BLaER1 treated with 17β-estradiol and CSF1 and Interleukin-3, amounts not matched to agents 10 nM and 100 nM (cell line): ENCODE measurements around the gene RAPGEF5.

Experiments used
- H3K27ac ChIP-seq, 11 experiments: shearing (Covaris generic); formaldehyde crosslinking; 2 replicates each; pipeline ENCODE4 v1.8.1; 2022
- H3K27me3 ChIP-seq, 11 experiments: shearing (Covaris generic); formaldehyde crosslinking; 2 replicates each; pipeline ENCODE4 v1.8.1; 2022
- H3K36me3 ChIP-seq, 11 experiments: shearing (Covaris generic); formaldehyde crosslinking; 2 replicates each; pipeline ENCODE4 v1.8.1; 2022
- H3K4me1 ChIP-seq, 10 experiments: shearing (Covaris generic); formaldehyde crosslinking; 2 replicates each; pipeline ENCODE4 v1.8.1; 2022
- H3K4me2 ChIP-seq, 11 experiments: shearing (Covaris generic); formaldehyde crosslinking; 2 replicates each; pipeline ENCODE4 v1.8.1; 2022
- H3K4me3 ChIP-seq, 10 experiments: shearing (Covaris generic); formaldehyde crosslinking; 2 replicates each; pipeline ENCODE4 v1.8.1; 2022
- H3K9ac ChIP-seq, 11 experiments: shearing (Covaris generic); formaldehyde crosslinking; 2 replicates each; pipeline ENCODE4 v1.8.1; 2022
- H3K9me3 ChIP-seq, 11 experiments: shearing (Covaris generic); formaldehyde crosslinking; replicated peaks in 1 of 11; 2 replicates each; pipeline ENCODE4 v1.8.1; 2022
- H4K20me1 ChIP-seq, 11 experiments: shearing (Covaris generic); formaldehyde crosslinking; 2 replicates each; pipeline ENCODE4 v1.8.1; 2022
- Cebpa-rat ChIP-seq, 11 experiments: shearing (Covaris generic); IDR thresholded peaks; 2 replicates each; pipeline ENCODE4 v1.8.1; 2022

Gene RAPGEF5

DNA sequence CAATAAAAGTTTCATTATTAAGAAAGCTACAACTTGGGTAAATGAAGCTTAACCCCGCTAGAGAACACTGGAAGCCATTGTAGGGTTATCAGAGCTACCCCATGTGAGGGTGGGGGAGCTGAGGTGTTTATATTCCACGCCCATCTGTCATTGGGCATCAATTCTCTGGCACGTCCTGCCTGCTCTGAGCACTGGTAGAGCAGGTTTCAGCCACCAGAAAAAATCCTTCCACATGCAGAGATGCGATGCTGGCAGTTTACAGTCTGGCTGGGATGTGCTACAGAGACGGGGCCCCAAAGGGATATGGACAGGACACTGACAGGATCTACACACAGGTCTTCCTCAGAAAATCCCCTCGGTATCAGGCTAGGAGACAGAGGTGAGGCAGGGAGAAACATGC is 15.9 kb upstream of the RAPGEF5 start:
- H3K4me2 ChIP-seq = peak overlapping the region in 3 of 11 experiments; percentile 14 to 23 (median 19); a peak in 1 of 22 replicates
- H4K20me1 ChIP-seq = no peaks in the 10 kb centered on the region
- no peak overlapping the region for H3K4me3 ChIP-seq
- no peak overlapping the region for H3K9ac ChIP-seq
- no peak overlapping the region for H3K27ac ChIP-seq
- no peaks in the 10 kb centered on the region for H3K27me3 ChIP-seq
- no peak for TF ChIP-seq Cebpa-rat (IDR thresholded peaks at IDR 0.05)
- H3K4me1 ChIP-seq = peaks cover 0 to 12% (median 0%) of the 10 kb centered on the region in 10 experiments; a peak in 6 of 20 replicates
- no peaks in the 10 kb centered on the region for H3K9me3 ChIP-seq
- no peaks in the 10 kb centered on the region for H3K36me3 ChIP-seq

DNA sequence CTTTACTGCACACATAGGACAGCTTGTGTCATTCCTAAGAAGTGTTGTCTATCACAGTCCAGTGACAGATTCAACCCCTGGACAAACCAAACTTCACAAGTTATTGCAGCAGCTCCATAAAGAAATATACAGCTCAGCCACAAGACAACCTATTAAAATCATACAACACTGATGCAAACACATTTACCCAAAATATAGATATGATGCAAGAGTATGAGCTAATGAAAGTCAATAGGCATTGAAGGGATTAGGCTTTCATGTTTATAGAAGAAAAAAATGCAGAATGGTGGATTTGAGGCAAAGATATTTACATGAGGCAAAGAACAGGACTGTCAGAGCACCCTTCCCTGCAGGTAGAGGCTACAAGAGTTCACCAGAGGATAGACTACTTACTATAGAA is 14.9 kb upstream of the RAPGEF5 start:
- H3K27ac ChIP-seq = no peak overlapping the region
- peaks cover 0 to 16% (median 0%) of the 10 kb centered on the region in 10 experiments; a peak in 6 of 20 replicates for H3K4me1 ChIP-seq
- TF ChIP-seq Cebpa-rat (IDR thresholded peaks at IDR 0.05) = no peak
- no peak overlapping the region for H3K4me2 ChIP-seq
- H3K9me3 ChIP-seq = no peaks in the 10 kb centered on the region
- no peaks in the 10 kb centered on the region for H3K27me3 ChIP-seq
- H3K9ac ChIP-seq = no peak overlapping the region
- no peaks in the 10 kb centered on the region for H4K20me1 ChIP-seq
- H3K4me3 ChIP-seq = no peak overlapping the region
- H3K36me3 ChIP-seq = no peaks in the 10 kb centered on the region

DNA sequence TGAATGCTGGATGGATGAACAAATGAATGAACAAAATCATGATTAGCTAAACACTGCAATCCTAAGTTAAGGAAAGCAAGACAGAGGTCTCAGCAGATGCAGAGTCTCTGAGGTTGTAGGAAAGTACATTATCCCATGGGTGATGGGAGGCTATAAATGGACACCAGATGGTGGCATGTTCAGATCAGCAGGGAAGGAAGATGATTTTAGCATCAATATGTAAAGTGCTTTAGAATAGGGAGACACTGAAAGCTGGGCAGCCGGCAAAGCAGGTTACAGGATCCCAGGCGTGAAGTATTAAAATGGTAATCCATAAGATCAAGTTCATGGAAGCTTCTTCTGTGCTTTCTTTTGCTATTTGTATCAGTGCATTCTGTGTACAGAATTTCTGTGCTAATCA is 7.9 kb upstream of the RAPGEF5 start:
- peak overlapping the region in 9 of 11 experiments; percentile 3 to 76 (median 60); a peak in 16 of 22 replicates for H3K4me2 ChIP-seq
- no peak overlapping the region for H3K27ac ChIP-seq
- H3K9me3 ChIP-seq = peaks cover 0 to 10% (median 0%) of the 10 kb centered on the region in 11 experiments; a peak in 5 of 22 replicates
- H3K4me3 ChIP-seq = no peak overlapping the region
- H3K36me3 ChIP-seq = no peaks in the 10 kb centered on the region
- H3K4me1 ChIP-seq = peaks cover 0 to 37% (median 25%) of the 10 kb centered on the region in 10 experiments; a peak in 15 of 20 replicates
- H3K9ac ChIP-seq = peak overlapping the region in 1 of 11 experiments; percentile 21; a peak in 2 of 22 replicates
- H3K27me3 ChIP-seq = no peaks in the 10 kb centered on the region
- no peaks in the 10 kb centered on the region for H4K20me1 ChIP-seq
- TF ChIP-seq Cebpa-rat (IDR thresholded peaks at IDR 0.05) = no peak

DNA sequence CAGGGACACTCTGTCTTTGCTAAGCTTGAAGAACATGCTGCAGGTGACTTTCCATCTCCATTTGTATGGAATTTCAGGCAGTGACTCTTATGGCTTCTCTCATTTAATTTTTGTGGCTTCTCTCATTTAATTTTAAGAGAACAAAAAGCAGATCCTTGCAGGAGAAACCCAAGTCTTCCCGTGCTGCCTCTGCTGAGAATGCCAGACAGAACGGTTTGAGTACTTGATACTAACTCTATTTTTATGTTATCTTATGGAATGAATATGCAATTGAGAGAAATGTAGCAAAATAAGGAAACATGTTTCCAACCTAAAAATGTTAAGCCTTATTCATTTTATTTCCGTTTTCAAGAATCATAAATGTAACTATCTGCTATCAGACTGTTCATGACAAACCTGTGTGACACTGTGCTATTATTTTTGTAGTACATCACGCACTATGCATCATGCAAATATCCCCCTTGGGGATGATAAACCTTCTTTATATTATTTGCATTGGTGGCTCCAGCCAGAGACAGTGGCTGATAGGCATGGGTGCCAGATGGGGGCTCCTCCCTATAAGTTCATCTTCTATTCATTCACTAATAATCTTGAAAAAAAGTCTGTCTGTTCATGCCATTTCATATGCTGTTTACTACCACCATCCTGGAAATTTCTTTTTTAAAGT is 6.9 kb upstream of the RAPGEF5 start:
- no peak for TF ChIP-seq Cebpa-rat (IDR thresholded peaks at IDR 0.05)
- Histone ChIP-seq H3K4me1 (peaks cover 0 to 37% (median 25%) of the 10 kb centered on the region in 10 experiments; a peak in 15 of 20 replicates), H3K27ac (no peak overlapping the region), H3K36me3 (no peaks in the 10 kb centered on the region), H3K4me3 (no peak overlapping the region), H4K20me1 (no peaks in the 10 kb centered on the region), H3K27me3 (no peaks in the 10 kb centered on the region), H3K9me3 (peaks cover 0 to 10% (median 0%) of the 10 kb centered on the region in 11 experiments; a peak in 5 of 22 replicates), H3K4me2 (peak overlapping the region in 8 of 11 experiments; percentile 45 to 76 (median 60); a peak in 13 of 22 replicates), H3K9ac (no peak overlapping the region)

DNA sequence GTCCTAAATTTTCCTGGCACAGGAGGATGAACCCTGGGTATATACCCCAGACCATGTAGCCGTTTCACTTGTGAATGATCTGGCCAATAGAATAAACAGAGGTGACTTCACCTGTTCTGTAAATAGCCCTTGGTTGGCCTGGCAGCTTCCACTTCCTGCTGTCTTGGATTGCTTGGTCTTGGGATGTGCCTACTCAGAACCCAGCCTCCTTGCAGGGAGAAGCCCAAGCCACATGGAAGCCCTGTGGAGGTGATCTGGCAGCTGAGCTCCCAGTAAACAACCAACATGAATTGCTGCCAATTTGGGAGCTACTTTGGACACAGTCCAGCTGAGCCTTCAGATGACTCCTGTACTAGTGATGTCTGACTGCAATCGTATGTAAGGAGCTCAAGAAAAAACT is 4.8 kb upstream of the RAPGEF5 start:
- no peak overlapping the region for H3K4me3 ChIP-seq
- no peaks in the 10 kb centered on the region for H4K20me1 ChIP-seq
- H3K36me3 ChIP-seq = no peaks in the 10 kb centered on the region
- no peak overlapping the region for H3K9ac ChIP-seq
- no peak overlapping the region for H3K27ac ChIP-seq
- TF ChIP-seq Cebpa-rat (IDR thresholded peaks at IDR 0.05) = no peak
- H3K4me1 ChIP-seq = peaks cover 0 to 32% (median 25%) of the 10 kb centered on the region in 10 experiments; a peak in 15 of 20 replicates
- peaks cover 0 to 12% (median 0%) of the 10 kb centered on the region in 11 experiments; a peak in 6 of 22 replicates for H3K27me3 ChIP-seq
- peaks cover 0 to 10% (median 0%) of the 10 kb centered on the region in 11 experiments; a peak in 5 of 22 replicates for H3K9me3 ChIP-seq
- H3K4me2 ChIP-seq = no peak overlapping the region

DNA sequence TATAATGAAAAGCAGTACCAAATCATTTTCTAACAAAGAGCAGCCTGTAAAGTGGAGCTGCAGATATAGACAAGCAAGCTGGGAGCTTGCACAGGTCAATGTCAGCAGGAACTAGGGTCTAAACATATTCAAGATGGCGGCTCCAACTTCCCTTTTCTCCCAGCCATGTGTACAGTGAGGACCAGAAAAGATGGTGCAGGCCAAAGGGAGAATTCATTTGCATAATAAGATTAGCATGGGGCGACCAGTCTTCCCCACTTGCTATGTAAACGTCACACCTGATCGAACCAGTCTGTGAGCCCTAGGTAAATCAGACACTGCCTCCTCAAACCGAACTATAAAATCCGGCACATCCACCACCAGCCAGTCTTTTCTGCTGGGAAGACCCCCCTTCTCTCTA is 4.4 kb upstream of the RAPGEF5 start:
- Histone ChIP-seq H4K20me1 (no peaks in the 10 kb centered on the region), H3K36me3 (no peaks in the 10 kb centered on the region), H3K27ac (no peak overlapping the region), H3K4me1 (peaks cover 0 to 32% (median 25%) of the 10 kb centered on the region in 10 experiments; a peak in 15 of 20 replicates), H3K4me2 (no peak overlapping the region), H3K9me3 (peaks cover 0 to 10% (median 0%) of the 10 kb centered on the region in 11 experiments; a peak in 5 of 22 replicates), H3K4me3 (no peak overlapping the region), H3K27me3 (peaks cover 0 to 16% (median 0%) of the 10 kb centered on the region in 11 experiments; a peak in 6 of 22 replicates), H3K9ac (no peak overlapping the region)
- no peak for TF ChIP-seq Cebpa-rat (IDR thresholded peaks at IDR 0.05)

DNA sequence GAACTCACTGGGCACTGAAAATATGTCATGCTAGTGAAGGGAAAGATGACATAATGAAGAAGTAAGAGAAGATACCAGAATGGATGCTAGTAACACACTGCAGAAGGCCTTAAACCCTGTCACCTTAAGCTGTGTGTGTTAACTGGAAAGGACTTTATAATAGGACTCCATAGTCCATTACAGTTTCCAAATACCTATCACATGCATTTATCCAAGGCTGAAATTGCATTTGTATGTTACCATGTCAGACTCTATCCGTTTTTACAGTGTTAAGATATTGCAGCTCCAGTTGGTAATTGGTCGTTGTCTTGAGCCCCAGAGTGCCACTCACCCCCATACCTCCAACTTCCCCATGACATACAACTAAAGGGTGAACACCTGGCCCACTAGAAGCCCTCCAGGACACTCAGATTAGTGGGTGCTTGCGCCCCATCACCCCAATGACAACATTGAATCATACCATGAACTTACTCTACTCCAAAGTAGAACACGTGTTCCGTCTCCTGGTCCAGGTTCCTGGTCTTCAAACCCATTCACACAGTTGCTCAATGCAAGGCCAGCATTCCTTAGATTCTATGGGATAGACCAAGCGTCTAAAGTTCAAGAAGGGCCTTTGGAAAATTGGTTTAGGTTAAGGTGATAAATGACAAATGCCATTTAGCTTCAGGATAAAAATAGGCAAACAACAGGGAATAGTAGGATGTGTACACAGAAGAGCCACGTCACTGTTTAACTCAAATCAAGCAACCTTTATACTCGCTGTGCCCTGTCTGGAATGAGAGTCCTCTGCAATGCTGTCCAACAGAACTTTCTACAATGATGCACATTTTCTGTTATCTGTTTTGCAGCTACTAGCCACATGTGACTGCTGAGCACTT is 2.1 kb upstream of the RAPGEF5 start:
- Histone ChIP-seq H3K4me2 (no peak overlapping the region), H3K27me3 (peaks cover 0 to 26% (median 0%) of the 10 kb centered on the region in 11 experiments; a peak in 6 of 22 replicates), H3K4me3 (no peak overlapping the region), H3K27ac (no peak overlapping the region), H3K36me3 (peaks cover 0 to 8% (median 0%) of the 10 kb centered on the region in 11 experiments; a peak in 6 of 22 replicates), H3K9ac (no peak overlapping the region), H3K9me3 (peaks cover 6 to 18% (median 9%) of the 10 kb centered on the region in 11 experiments), H4K20me1 (no peaks in the 10 kb centered on the region), H3K4me1 (peaks cover 4 to 26% (median 19%) of the 10 kb centered on the region in 10 experiments; a peak in 18 of 20 replicates)
- TF ChIP-seq Cebpa-rat (IDR thresholded peaks at IDR 0.05) = no peak

DNA sequence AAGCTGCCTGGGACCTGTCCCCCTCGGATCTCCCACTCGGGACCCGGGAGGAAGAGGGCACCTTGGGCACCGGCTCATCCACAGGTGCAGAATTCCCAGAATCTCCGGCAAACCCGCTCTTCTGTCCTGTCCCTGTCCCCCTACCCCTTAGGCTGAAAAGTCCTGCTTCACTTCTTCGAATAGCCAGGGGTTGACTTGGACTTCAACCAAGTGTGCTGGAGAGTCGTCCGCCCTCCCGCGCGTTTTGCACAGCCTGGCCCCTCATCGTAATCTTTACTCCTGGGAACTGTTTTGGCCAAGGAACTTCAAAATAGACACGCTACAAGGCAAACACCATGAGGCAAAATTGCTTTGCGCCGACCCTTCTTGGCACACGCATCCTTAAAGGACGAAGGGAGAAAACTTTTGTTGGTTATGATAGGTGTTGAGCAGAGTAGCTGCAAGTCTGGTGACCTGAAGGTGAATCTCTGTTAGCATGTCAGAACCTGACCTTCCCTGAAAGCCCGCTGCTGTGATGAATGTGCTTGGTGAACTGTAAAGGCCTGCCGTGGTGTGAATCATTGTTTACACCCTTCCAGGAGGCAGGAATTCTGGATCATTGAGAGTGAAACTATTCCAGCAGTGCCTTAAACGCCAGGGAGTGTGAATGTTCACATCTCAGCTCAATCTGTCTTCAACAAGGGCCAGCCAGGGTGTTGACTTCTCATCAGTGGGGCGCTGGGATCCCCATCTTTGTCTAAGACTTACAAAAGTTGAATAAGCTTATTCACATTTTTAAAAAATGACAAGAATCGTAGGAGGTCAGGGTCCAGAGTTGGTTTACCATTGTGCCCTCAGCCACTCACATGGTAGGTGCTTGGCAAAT is 589 bp upstream of the RAPGEF5 start:
- Histone ChIP-seq H3K4me2 (peak overlapping the region; percentile 31 to 98 (median 92); a peak in 19 of 22 replicates), H4K20me1 (no peaks in the 10 kb centered on the region), H3K27me3 (peaks cover 0 to 26% (median 0%) of the 10 kb centered on the region in 11 experiments; a peak in 6 of 22 replicates), H3K9me3 (peaks cover 21 to 33% (median 24%) of the 10 kb centered on the region in 11 experiments), H3K27ac (no peak overlapping the region), H3K4me1 (peaks cover 4 to 20% (median 14%) of the 10 kb centered on the region in 10 experiments; a peak in 18 of 20 replicates), H3K9ac (peak overlapping the region in 1 of 11 experiments; percentile 83; a peak in 4 of 22 replicates), H3K4me3 (peak overlapping the region in 8 of 10 experiments; percentile 72 to 87 (median 82); a peak in 15 of 20 replicates), H3K36me3 (peaks cover 0 to 23% (median 6%) of the 10 kb centered on the region in 11 experiments; a peak in 12 of 22 replicates)
- no peak for TF ChIP-seq Cebpa-rat (IDR thresholded peaks at IDR 0.05)
